ENCODE results near the gene ANO7. TPM values are rescaled to one million over a fixed set of nuclear protein-coding genes. Genes with fewer than 3 reads are reported as not detected.

The ANO7 gene
- total RNA-seq, 2 donors from 2014 or later, result 0.99 to 1.6 TPM

DNA sequence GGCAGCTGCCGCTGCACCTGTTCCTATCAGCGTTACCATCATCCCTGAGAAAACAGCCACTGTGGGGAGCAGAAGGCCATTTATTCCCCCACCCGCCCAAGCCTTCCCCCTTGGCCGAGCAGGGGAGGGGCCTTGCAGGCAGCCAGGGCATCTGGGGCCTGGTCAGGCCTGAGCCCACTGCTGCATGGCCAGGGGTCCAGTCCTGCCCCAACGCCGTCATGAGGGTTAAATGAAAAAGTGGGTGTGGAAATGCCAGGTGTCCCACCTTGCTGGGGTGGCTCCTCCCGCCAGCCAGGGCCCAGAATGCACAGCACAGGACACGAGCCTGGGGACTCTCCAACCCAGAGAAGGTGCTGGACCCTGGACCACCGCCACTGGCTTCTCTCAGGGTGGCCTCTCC lies 14.2 kb downstream of the ANO7 start:
- no peaks in the 10 kb centered on the region for H3K4me1 ChIP-seq
- no peaks in the 10 kb centered on the region for H3K9me3 ChIP-seq
- intact Hi-C loops (cut with DNase I), result no loop called here
- no peaks in the 10 kb centered on the region for H3K27me3 ChIP-seq
- ATAC-seq (no peak), DNase-seq (no peak)
- 92% methylated on average over 9 of the region's 9 CpGs; no CpG with 5 or more reads in 1 of the 2 donors for WGBS, 2 donors
- H3K36me3 ChIP-seq (replicated peaks in 1 of 2; ENCODE audit: insufficient read depth in 1 of 2, low read depth in 2 of 2), result no peaks in the 10 kb centered on the region
- H3K27ac ChIP-seq, result no peak overlapping the region
- TF ChIP-seq POLR2A (IDR thresholded peaks at IDR 0.05), result no peak
- TF ChIP-seq, protein P1, sequence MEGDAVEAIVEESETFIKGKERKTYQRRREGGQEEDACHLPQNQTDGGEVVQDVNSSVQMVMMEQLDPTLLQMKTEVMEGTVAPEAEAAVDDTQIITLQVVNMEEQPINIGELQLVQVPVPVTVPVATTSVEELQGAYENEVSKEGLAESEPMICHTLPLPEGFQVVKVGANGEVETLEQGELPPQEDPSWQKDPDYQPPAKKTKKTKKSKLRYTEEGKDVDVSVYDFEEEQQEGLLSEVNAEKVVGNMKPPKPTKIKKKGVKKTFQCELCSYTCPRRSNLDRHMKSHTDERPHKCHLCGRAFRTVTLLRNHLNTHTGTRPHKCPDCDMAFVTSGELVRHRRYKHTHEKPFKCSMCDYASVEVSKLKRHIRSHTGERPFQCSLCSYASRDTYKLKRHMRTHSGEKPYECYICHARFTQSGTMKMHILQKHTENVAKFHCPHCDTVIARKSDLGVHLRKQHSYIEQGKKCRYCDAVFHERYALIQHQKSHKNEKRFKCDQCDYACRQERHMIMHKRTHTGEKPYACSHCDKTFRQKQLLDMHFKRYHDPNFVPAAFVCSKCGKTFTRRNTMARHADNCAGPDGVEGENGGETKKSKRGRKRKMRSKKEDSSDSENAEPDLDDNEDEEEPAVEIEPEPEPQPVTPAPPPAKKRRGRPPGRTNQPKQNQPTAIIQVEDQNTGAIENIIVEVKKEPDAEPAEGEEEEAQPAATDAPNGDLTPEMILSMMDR (IDR thresholded peaks at IDR 0.05), result no peak
- H3K4me3 ChIP-seq, result no peak overlapping the region

DNA sequence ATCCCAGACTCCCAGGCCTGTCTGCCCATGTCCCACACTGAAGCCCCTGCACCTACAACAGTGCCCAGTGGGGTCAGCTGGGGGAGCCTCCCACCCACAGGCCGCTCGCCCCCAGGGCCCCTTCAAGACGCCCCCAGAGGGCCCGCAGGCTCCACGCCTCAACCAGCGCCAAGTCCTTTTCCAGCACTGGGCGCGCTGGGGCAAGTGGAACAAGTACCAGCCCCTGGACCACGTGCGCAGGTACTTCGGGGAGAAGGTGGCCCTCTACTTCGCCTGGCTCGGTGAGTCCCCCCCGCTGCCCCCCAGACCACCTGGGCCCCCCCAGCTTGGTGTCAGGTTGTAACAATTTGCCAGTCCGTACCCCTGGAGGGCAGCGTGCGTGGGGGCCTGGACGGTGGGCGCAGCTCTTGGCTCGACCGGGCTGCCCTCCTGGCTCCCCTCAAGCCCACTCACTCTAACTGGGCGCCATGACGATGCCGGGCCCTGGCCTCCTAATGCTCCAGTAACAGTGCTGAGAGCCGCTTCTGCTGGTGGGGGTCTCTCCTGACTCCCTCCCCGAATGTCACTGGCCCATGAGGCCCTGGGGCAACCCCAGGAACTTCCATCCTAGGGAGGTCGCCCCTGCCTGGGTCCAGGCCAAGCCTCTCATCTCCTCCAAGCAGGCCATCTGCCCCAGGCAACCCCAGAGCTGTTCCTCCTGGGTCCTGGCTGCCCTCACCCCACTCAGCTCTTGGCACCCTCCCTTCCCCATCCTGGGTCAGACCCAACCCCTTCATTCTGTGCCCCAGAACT lies 14.9 kb downstream of the ANO7 start:
- no peak for ATAC-seq
- no peak for TF ChIP-seq POLR2A (IDR thresholded peaks at IDR 0.05)
- TF ChIP-seq, protein P1 (IDR thresholded peaks at IDR 0.05), result no peak

DNA sequence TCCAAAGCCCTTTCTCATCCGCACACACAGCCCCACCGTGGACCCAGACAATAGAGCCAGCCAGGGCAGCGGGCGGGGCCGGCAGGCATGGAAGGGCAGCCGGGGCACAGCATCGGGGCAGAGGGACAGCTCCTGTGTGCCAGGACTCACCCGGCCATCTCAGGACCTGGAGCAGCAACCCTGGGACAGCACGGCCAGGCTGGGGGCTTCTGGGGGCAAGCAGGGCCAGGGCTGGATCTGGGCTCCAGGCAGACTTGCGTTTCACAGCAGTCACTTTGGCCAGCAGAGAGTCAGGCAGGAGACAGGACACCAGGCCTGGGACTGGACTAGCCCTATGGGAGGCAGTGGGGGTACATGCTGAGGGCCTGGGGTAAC lies 15.5 kb downstream of the ANO7 start:
- WGBS, 2 donors, result 76 to 96% methylated on average over 5 to 10 of the region's 10 CpGs
- TF ChIP-seq POLR2A (IDR thresholded peaks at IDR 0.05), result no peak
- TF ChIP-seq, protein P1 (IDR thresholded peaks at IDR 0.05), result no peak
- H3K27me3 ChIP-seq, result no peaks in the 10 kb centered on the region

More for the DNA sequence above, 14.9 kb downstream of the ANO7 start:
- no peaks in the 10 kb centered on the region for H3K4me1 ChIP-seq
- no peaks in the 10 kb centered on the region for H3K27me3 ChIP-seq
- no peaks in the 10 kb centered on the region for H3K9me3 ChIP-seq
- no peaks in the 10 kb centered on the region for H3K36me3 ChIP-seq (replicated peaks in 1 of 2; ENCODE audit: insufficient read depth in 1 of 2, low read depth in 2 of 2)
- no peak for DNase-seq
- H3K4me3 ChIP-seq, result no peak overlapping the region
- H3K27ac ChIP-seq, result no peak overlapping the region
- WGBS, 2 donors, result 82 to 89% methylated on average over 10 to 25 of the region's 27 CpGs
- intact Hi-C loops (cut with DNase I), result no loop called here

DNA sequence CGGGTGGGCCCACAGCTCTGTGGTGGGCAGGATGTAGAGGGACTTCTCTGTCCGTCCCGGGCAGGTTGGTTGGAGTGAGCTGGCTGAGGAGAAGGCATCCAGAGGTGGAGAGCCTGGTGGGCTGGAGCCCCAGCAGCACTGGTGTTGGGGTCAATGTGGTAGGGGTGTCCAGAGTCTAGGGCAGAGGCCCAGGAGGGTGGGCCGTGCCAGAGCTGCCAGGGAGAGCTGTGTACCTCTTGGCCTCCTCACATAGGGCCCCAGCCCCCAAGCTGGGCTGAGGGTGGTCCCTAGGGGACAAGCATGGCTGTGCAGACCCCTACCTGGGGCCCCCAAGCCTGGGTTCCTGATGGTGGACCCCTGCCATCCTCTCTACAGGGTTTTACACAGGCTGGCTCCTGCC lies 16.0 kb downstream of the ANO7 start:
- Histone ChIP-seq H3K4me1 (no peaks in the 10 kb centered on the region), H3K4me3 (no peak overlapping the region), H3K27ac (no peak overlapping the region), H3K9me3 (no peaks in the 10 kb centered on the region), H3K36me3 (replicated peaks in 1 of 2; ENCODE audit: insufficient read depth in 1 of 2, low read depth in 2 of 2) (no peaks in the 10 kb centered on the region), H3K27me3 (no peaks in the 10 kb centered on the region)
- whole genome bisulfite sequencing, 2 donors, result 82 to 84% methylated on average over 4 of the region's 4 CpGs
- DNase-seq, result no peak
- no peak for ATAC-seq
- intact Hi-C loops (cut with DNase I), result no loop called here
- TF ChIP-seq POLR2A (IDR thresholded peaks at IDR 0.05), result no peak
- TF ChIP-seq, protein P1 (IDR thresholded peaks at IDR 0.05), result no peak

More for the DNA sequence above, 15.5 kb downstream of the ANO7 start:
- Histone ChIP-seq H3K36me3 (replicated peaks in 1 of 2; ENCODE audit: insufficient read depth in 1 of 2, low read depth in 2 of 2) (no peaks in the 10 kb centered on the region), H3K4me1 (no peaks in the 10 kb centered on the region), H3K27ac (no peak overlapping the region), H3K4me3 (no peak overlapping the region), H3K9me3 (no peaks in the 10 kb centered on the region)
- no peak for DNase-seq
- intact Hi-C loops (cut with DNase I), result no loop called here
- no peak for ATAC-seq

DNA sequence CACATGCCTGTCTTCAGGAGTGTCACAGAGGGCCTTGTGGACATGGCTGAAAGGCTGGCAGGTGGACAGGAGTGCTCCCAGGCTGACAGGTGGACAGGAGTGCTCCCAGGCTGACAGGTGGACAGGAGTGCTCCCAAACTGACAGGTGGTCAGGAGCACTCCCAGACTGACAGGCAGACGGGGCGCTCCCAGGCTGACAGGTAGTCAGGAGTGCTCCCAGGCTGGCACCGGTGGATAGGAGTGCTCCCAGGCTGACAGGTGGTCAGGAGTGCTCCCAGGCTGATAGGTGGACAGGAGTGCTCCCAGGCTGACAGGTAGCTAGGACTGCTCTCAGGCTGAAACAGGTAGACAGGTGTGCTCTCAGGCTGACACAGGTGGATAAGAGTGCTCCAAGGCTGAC lies 16.6 kb downstream of the ANO7 start:
- TF ChIP-seq POLR2A (IDR thresholded peaks at IDR 0.05), result no peak
- TF ChIP-seq, protein P1 (IDR thresholded peaks at IDR 0.05), result no peak
- ATAC-seq, result no peak
- intact Hi-C loops (cut with DNase I), result no loop called here
- Histone ChIP-seq H3K27me3 (no peaks in the 10 kb centered on the region), H3K4me3 (no peak overlapping the region), H3K4me1 (no peaks in the 10 kb centered on the region), H3K27ac (no peak overlapping the region), H3K36me3 (replicated peaks in 1 of 2; ENCODE audit: insufficient read depth in 1 of 2, low read depth in 2 of 2) (no peaks in the 10 kb centered on the region), H3K9me3 (no peaks in the 10 kb centered on the region)
- WGBS, 2 donors, result 88 to 90% methylated on average over 3 of the region's 3 CpGs
- no peak for DNase-seq
